ENCODE measurements around the gene NKD1.
"Not testable (repeated sequence)": the region's sequence is repeated elsewhere in the genome, so short reads cannot be mapped to it uniquely, and the experiment has no call there.

Gene NKD1

DNA sequence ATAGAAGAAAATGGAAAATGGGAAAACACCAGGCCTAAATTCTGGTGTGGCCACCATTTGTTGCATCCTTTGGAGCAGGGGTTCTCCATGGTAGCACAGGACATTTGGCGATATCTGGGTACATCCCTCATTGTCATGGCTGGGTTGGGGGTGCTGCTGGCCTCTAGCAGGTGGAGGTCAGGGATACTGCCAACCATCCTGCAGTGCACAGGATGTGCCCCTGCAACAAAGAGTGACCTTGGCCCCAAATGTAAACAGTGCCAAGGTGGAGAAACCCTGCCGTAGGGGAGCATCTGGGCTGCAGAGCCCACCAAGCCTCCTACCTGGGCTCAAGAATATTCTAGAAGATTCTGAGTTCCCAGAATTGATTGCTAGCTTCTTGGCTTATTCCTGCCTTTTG, 27.5 kb downstream of the NKD1 start:
- no peak for DNase-seq

- DNase-seq, result no peak
Measured at GRCh38 chr16:50576403-50577113, 28.4 kb downstream of the NKD1 start.

DNA sequence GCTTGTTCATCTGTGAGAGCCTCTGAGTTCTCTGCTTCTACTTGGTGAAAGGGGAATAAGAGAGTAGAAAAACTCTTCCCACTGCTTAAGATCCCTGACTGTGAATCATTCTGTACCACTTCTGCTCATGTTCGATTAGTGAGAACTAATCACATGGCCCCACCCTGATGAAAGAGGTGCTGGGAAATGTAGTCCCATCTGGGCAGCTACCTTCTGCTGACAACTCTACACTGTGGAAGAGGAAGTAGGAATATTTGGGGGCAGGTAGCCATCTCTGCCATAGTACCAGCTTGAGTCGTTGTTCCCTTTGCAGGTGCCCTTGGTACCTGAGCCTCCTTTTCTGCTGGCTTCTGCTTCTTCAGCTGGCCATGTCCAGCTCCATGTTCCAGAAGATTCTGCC, 29.9 kb downstream of the NKD1 start:
- DNase-seq, result no peak

DNA sequence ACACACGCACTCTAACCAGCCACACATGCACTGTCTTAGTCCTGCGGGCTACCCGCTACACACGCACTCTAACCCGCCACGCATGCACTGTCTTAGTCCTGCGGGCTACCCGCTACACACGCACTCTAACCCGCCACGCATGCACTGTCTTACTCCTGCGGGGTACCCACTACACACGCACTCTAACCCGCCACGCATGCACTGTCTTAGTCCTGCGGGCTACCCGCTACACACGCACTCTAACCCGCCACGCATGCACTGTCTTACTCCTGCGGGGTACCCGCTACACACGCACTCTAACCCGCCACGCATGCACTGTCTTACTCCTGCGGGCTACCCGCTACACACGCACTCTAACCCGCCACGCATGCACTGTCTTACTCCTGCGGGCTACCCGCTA, 31.2 kb downstream of the NKD1 start:
- DNase-seq, result not testable (repeated sequence)

DNA sequence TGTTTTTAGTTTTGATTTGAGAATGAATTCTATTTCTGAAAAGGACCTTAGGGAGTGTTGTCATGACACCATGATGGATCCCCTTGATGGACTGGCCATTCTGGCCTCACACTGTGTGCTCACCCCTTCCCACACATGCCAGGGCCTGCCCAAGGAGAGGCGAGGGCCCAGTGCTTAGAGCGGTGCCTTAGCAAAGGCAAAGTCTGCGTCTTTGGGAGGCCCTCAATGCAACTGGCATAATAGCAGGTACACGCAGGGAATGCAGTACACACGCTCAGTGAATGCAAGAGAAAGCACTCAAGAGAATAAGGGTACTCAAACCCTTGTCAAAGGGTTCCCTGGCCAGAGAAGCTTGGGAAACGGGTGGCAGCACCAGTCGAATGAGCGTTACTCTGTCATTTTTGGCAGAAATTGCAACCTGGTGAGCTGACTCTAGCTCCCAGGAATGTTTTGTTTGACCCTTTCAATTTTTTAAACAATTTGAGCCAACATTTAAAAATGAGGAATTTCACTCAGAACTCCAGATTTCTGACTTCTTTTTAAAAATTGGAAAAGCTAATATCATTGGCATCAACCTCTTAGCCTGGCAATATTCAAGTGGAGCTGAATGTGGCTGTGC, 32.1 kb downstream of the NKD1 start:
- no peak for DNase-seq

- DNase-seq, result peak in 12 of 58 donors; percentile 12 to 47 (median 28)
Measured at GRCh38 chr16:50581845-50582244, 33.6 kb downstream of the NKD1 start.

DNA sequence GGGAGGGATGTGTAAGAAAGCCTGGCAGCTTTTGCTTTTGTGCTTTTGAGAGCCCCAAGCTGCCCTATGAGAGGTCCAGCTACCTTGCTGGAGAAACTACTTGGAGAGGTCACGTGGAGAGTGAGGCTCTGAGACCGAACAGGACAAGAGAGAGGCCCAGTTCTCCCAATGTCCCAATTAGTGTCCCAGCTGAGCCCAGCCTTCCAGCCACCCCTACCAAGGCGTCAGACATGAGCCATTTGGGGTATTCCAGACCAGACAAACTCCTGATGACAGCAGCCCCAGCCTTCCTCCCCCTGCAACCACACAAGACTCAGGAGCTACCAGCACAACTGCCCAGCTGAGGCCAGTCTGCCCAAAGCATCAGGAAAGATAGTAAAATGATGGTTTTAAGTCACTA, 35.0 kb downstream of the NKD1 start:
- DNase-seq, result no peak

- DNase-seq, result peak in 1 of 58 donors; percentile 4
Measured at GRCh38 chr16:50584033-50584722, 36.0 kb downstream of the NKD1 start.

GRCh38 chr16:50585331-50585776, 37.2 kb downstream of the NKD1 start:
- peak in 35 of 58 donors; percentile 12 to 74 (median 41) for DNase-seq

- DNase-seq, result no peak
Measured at GRCh38 chr16:50587543-50587942, 39.3 kb downstream of the NKD1 start.

GRCh38 chr16:50588276-50588675, 40.1 kb downstream of the NKD1 start:
- no peak for DNase-seq

DNA sequence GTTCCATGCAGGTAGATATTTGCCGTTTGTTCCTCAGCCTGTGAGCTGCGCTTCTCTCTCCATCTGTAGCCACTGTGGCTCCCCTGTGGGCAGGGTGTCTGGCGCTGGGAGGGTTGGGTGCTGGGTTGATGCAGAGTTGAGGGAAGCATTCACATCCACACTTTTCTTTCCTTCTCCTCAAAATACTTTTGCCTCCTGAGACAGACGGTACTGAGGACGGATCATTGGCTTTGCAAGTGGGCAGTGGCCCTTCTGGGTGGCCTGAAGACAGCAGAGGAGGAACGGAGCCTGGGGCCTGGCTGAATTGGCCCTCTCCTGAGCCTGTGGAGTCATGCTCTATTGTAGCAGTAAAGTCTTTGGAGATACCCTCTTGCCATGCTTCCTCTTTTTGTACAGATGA, 43.0 kb downstream of the NKD1 start:
- DNase-seq, result no peak

DNA sequence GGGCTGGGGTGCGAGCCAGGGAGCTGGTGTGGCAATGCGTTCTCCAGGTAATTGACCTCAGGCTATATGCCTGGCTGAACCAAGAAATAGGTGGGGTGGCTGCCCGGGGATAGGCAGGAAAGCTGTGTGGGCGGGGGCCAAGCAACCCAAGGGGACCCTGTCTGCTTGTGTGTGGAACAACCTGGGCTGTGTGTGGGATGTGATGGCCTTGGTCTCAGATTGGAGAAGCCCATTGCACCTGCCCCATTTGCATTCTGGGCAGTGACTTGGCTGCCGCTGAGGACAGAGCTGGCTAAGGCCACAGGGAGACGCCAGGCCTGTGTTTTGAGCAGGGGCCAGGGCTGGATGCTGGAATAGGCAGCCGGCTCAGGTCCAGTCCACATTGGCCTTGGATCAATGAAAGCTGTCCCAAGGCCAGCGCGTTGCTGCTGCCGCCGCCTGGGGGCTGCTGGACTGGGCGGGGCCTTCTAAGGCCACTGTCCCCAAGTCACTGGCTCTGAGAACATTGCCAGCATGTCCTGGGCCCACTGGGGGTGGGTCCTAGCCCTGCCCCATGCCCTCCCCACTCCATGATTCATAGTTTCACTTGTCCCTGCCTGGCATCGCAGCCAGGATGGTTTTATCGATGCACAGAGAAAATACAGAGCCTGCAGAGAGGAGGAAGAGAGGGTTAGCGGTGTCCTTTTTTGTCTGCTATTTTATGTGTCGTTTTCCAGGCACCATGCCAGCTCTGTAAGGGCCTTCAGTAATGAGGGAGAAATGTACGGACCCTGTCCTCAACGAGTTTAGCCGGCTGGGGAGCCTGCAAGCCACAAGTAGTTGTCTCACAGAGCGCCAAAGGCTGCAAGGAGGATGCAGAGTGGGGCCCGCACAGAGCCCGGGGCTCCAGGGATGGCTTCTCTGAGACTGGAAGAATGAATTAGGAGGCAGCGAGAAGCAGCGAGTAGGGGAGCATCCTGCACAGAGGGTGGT, 43.9 kb downstream of the NKD1 start:
- DNase-seq, result peak in 57 of 58 donors; percentile 18 to 94 (median 83)

GRCh38 chr16:50592996-50593395, 44.8 kb downstream of the NKD1 start:
- DNase-seq, result no peak

- DNase-seq, result peak in 9 of 58 donors; percentile 8 to 30 (median 19)
Measured at GRCh38 chr16:50593410-50594150, 45.4 kb downstream of the NKD1 start.

DNA sequence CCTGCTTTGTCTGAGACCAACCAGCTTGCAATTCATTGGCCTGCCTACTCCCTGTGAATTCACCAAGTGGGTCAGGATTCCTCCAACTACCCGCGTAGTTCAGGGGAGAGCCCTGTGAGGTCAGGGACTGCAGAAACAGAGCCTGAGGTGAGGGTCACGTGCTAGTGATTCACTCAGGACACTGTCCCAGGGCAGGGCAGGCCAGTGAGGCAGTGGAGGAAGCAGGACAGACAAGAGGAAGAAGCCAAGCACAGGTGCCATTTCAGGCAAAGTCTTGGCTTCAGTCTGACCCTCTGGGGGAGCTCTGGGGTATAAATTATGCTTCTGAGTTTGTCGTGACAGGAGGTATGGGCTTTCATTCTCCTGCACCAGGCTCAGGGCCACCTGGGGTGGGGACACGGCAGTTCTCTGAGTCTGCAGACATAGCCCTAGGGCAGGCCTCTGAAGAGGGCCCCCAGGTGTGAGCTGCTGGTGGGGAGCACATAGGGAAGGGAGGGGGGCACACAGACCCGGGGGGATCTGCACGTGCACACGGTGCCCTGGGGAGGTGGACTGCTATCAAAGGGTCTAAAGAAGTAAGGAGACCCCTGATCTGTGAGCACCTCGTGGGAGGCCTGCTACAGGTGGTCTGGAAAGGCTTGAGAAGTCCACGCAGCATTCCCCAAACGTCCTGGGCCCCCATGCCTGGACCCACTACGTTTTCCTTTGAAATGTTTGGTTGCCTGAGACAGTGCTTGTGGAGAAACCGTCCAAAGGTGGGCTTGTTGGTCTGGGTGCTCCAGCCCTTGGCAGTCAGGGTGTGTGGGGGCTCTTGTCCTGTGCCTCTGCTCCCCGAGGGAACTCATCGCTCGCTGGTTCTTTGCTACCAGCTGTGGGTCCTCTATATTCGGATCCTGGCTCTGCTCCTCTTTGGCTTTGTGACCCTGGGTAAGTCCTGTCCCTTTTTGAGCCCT, 46.4 kb downstream of the NKD1 start:
- DNase-seq, result no peak

DNA sequence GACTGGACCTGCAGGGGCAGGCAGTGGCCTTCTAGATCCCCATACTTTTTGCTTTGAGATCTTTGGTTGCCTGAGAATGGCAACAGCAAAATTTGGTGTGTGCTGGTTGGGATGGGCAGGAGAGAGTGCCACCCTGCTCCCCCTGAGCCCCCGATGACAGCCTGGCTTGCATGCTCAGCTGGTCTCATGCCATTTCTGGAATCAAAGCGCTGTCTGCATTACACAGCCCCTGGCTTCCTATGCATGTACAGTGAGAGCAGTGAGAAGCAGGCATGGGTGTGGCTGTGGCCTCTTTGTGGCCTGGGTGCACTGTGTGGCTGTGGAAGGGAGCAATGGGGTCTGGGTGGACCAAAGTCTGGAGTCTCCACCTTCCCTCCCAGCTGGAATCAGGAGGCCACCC, 47.7 kb downstream of the NKD1 start:
- no peak for DNase-seq

DNA sequence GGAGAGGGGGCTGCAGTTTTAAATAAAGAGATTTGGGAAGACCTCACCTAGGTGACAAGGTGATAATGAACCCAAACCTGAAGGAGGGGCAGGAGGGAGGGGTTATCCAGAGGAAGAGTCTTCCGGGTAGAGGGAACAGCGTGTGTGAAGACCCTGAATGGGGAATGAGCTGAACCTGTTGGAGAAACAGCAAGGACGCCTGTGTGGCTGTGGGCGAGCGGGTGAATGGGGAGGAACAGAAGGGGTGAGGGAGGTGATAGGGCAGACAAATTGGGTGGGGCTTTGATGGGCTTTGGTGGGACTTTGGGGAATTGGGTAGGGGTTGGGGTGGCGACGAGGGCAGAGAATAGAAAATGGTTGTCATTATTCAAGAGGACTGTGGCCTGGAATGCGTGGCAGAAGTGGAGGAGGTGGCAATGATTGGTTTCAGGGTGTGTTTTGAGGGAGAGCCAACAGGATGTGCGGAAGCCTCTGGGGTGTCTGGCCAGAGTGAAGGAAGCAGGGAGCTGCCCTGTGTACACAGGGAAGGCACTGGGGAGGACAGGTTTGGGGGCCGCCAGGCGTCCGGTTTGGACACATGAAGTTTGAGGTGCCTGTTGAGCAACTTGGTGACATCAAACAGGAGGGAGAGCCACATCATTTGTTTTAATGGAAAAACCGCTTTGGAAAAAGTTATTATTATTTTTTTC, 48.7 kb downstream of the NKD1 start:
- no peak for DNase-seq

All from anterior cingulate cortex (tissue), 58 donors.